GOT3 (cell line): ENCODE data around the gene ZCCHC4.
"Not testable (repeated sequence)": the region's sequence is repeated elsewhere in the genome, so short reads cannot be mapped to it uniquely, and the experiment has no call there.

Source experiments
- DNase-seq: peaks from one replicate; lab custom pipeline; 2025; ENCODE audit warnings: mixed read lengths; lab: John Stamatoyannopoulos, UW

The ZCCHC4 gene

GRCh38 chr4:25320773-25321172, 8.2 kb downstream of the ZCCHC4 start:
- no peak for DNase-seq

- DNase-seq: no peak
These were observed 9.1 kb downstream of the ZCCHC4 start for GRCh38 chr4:25321703-25322102.

- not testable (repeated sequence) for DNase-seq
These were observed 15.9 kb downstream of the ZCCHC4 start for GRCh38 chr4:25328463-25328862.

- DNase-seq: no peak
These were observed 17.8 kb downstream of the ZCCHC4 start for GRCh38 chr4:25330335-25330734.

- no peak for DNase-seq
These were observed 18.6 kb downstream of the ZCCHC4 start for GRCh38 chr4:25330905-25331808.

- DNase-seq: no peak
These were observed 31.1 kb downstream of the ZCCHC4 start for GRCh38 chr4:25343671-25344070.

- DNase-seq: no peak
These were observed 33.2 kb downstream of the ZCCHC4 start for GRCh38 chr4:25345744-25346143.

GRCh38 chr4:25346913-25347312, 34.3 kb downstream of the ZCCHC4 start:
- DNase-seq: no peak

GRCh38 chr4:25347473-25347872, 34.9 kb downstream of the ZCCHC4 start:
- DNase-seq: no peak

- DNase-seq: no peak
These were observed 35.4 kb downstream of the ZCCHC4 start for GRCh38 chr4:25347971-25348370.

GRCh38 chr4:25350561-25350960, 38.0 kb downstream of the ZCCHC4 start:
- DNase-seq: no peak

GRCh38 chr4:25351777-25352416, 39.3 kb downstream of the ZCCHC4 start:
- DNase-seq: no peak

- no peak for DNase-seq
These were observed 43.5 kb downstream of the ZCCHC4 start for GRCh38 chr4:25356068-25356467.

GRCh38 chr4:25358515-25359275, 46.1 kb downstream of the ZCCHC4 start:
- DNase-seq: no peak

- no peak for DNase-seq
These were observed 48.7 kb downstream of the ZCCHC4 start for GRCh38 chr4:25361253-25361652.

GRCh38 chr4:25367004-25367621, 54.5 kb downstream of the ZCCHC4 start:
- DNase-seq: no peak

- DNase-seq: no peak
These were observed 55.3 kb downstream of the ZCCHC4 start for GRCh38 chr4:25367877-25368276.

GRCh38 chr4:25368315-25368714, 55.7 kb downstream of the ZCCHC4 start:
- DNase-seq: no peak

GRCh38 chr4:25370242-25370641, 57.7 kb downstream of the ZCCHC4 start:
- DNase-seq: no peak

GRCh38 chr4:25372549-25372948, 60.0 kb downstream of the ZCCHC4 start:
- not testable (repeated sequence) for DNase-seq

- peak; percentile 86 for DNase-seq
These were observed 64.4 kb downstream of the ZCCHC4 start, which contains the start of gene ANAPC4 for GRCh38 chr4:25376754-25377571. TSS of gene ANAPC4 (plus strand) at chr4:25377263. CDS start at chr4:25377428, 165 bp downstream.
